ENCODE data around the gene ELOVL2. TPM values are rescaled to one million over a fixed set of nuclear protein-coding genes. Genes with fewer than 3 reads are reported as not detected.
A peak's percentile ranks its signal among the peaks of the same experiment; 100 is the strongest.

The ELOVL2 gene
- total RNA-seq, 1 donor from 2014 or later = not detected

DNA sequence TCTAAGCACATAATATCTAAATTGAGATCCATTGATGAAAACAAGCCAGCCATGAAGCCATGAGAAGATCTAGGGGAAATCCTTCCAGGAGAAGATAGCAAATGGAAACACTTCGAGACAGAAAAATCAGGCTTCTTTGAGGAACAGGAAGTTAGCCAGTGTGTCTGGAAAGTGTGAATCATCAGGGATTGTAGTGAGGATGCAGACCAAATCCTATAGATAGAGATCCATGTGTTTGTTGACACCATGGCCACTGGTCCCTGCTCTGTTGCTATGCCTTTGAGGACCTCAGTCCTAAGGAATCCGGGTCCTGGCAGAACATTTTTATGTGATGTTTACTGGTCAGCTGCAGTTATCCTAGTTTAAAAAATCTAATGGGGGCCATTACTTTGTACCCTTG lies 6.6 kb upstream of the ELOVL2 start:
- Mint-ChIP-seq H3K27me3 (ENCODE audit: low read depth) (peaks cover 37% of the 10 kb centered on the region), H3K4me1 (ENCODE audit: low read depth) (no peaks in the 10 kb centered on the region), H3K27ac (no peak overlapping the region), H3K4me3 (ENCODE audit: low read depth) (no peak overlapping the region), H3K36me3 (ENCODE audit: low read depth) (no peaks in the 10 kb centered on the region), H3K9me3 (no peaks in the 10 kb centered on the region)
- intact Hi-C loops (cut with micrococcal nuclease) = no loop called here
- no peak for DNase-seq (ENCODE audit: low spot score)

DNA sequence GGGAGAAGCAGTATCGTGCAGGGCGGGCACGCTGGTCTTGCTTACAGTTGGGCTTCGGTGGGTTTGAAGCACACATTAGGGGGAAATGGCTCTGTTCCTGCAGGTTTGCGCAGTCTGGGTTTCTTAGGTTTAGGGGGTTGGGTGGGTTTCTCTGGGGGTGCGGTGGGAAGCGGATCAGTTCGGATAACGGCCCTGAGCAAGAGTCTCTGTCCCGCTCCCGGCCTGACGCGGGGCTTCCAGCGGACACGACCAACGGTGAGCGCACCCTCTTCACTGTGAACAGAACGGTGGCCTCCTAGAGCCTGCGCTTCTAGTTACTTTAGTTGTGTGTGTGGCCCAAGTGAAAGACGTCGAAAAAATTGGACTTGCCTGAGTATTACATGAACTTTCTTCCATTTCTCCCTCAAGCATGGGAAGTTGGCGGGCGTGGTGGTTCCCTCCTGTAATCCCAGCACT lies 635 bp upstream of the ELOVL2 start:
- H3K4me3 Mint-ChIP-seq (ENCODE audit: low read depth) = peak overlapping the region; percentile 73
- no peaks in the 10 kb centered on the region for H3K36me3 Mint-ChIP-seq (ENCODE audit: low read depth)
- intact Hi-C loops (cut with micrococcal nuclease) = loop anchor here (10.0 kb wide), 1 partner anchor 620 kb away; no protein-coding TSS in a partner anchor
- H3K27me3 Mint-ChIP-seq (ENCODE audit: low read depth) = peaks cover 70% of the 10 kb centered on the region
- no peak for DNase-seq (ENCODE audit: low spot score)
- H3K4me1 Mint-ChIP-seq (ENCODE audit: low read depth) = peaks cover 7% of the 10 kb centered on the region
- H3K9me3 Mint-ChIP-seq = no peaks in the 10 kb centered on the region
- H3K27ac Mint-ChIP-seq = no peak overlapping the region

DNA sequence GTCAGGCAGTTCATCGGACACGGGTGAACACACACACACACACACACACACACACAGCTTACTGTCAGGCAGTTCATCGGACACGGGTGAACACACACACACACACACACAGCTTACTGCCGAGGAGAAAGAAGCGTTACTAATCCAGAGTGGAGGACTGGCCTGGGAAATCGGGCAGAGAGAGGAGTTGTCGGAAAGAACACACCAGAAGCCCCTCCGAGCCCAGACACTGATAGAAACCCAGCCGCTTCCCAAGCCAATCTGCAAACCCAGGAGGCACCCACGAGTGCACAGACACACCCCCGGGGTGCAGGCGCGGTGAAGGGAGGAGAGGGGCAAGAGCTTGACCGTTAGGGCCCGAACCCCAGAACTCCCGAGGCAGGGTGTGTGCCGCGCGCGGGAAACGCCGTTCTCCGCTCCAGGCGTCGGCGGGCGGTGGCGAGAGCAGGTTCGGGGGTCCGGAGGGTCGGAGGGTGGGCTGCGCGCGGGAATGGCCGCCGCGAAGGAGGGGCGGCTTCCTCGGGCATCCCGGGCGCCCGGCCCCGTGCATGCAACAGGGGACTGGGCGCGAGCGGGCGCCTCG lies 636 bp downstream of the ELOVL2 start:
- H3K4me1 Mint-ChIP-seq (ENCODE audit: low read depth) = peaks cover 7% of the 10 kb centered on the region
- H3K27ac Mint-ChIP-seq = no peak overlapping the region
- peaks cover 71% of the 10 kb centered on the region for H3K27me3 Mint-ChIP-seq (ENCODE audit: low read depth)
- intact Hi-C loops (cut with micrococcal nuclease) = loop anchor here (10.0 kb wide), 1 partner anchor 619 kb away; no protein-coding TSS in a partner anchor
- H3K9me3 Mint-ChIP-seq = no peaks in the 10 kb centered on the region
- peak overlapping the region; percentile 64 for H3K4me3 Mint-ChIP-seq (ENCODE audit: low read depth)
- no peak for DNase-seq (ENCODE audit: low spot score)
- no peaks in the 10 kb centered on the region for H3K36me3 Mint-ChIP-seq (ENCODE audit: low read depth)

DNA sequence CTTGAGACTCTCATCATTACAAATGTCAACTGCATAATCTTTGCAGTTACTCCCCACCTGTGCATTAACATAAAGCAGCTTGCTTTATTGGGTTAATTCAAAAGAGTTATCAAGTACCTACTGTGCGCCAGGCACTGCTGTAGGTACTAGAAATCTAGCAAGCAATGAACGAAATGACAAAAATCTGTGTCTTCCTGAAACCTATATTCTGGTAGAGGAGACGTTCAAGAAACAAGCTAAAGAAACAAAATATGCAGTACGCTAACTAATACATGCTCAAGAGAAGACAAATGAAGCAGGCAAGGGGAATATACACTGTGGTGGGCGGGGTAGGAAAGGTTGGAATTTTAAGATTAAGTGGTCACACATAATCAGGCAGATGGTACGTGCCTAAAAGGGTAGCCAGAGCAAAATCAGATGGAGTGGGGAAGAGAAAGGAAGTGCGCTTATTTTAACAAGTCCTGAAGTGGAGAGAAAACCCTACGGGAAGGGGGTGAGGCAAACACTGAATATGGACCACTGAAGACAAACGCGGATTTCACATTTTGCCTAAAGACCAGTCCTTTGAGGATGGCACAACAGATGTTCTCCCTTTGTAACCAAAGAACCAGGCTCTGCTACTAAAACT lies 1.2 kb downstream of the ELOVL2 start:
- Mint-ChIP-seq H3K36me3 (ENCODE audit: low read depth) (no peaks in the 10 kb centered on the region), H3K4me3 (ENCODE audit: low read depth) (peak overlapping the region; percentile 64), H3K4me1 (ENCODE audit: low read depth) (peaks cover 7% of the 10 kb centered on the region), H3K9me3 (no peaks in the 10 kb centered on the region), H3K27ac (no peak overlapping the region), H3K27me3 (ENCODE audit: low read depth) (peaks cover 66% of the 10 kb centered on the region)
- no peak for DNase-seq (ENCODE audit: low spot score)
- intact Hi-C loops (cut with micrococcal nuclease) = loop anchor here (10.0 kb wide), 1 partner anchor 618 kb away; no protein-coding TSS in a partner anchor

DNA sequence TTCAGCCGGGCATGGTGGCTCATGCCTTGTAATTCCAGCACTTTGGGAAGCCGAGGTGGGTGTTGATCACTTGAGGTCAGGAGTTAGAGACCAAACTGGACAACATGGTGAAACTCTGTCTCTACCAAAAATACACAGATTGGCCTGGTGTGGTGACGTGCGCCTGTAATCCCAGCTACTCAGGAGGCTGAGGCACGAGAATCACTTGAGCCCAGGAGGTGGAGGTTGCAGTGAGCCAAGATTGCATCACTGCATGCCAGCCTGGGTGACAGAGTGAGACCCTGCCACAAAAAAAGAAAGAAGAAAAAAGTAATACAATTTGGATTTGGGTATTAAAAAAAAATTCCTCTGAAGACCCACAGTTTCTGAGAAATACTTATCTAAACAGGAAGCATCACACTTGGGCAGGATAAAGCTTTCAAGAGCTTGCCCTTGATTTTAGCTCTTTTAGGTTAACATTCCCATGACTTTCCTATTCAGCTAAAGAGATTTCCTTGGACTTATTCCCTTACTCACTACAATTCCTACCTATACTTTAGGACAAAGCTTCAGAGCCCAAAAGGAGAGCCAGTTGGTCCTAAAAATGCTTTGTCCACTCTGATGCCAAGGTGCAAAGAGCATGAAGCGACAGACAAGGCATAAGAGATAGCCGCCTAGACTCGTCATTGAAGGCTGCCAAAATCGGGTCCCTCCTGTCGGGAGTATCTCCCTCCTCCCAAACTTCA lies 1.9 kb downstream of the ELOVL2 start:
- Mint-ChIP-seq H3K9me3 (no peaks in the 10 kb centered on the region), H3K4me1 (ENCODE audit: low read depth) (peaks cover 7% of the 10 kb centered on the region), H3K27me3 (ENCODE audit: low read depth) (peaks cover 63% of the 10 kb centered on the region), H3K4me3 (ENCODE audit: low read depth) (no peak overlapping the region), H3K27ac (no peak overlapping the region), H3K36me3 (ENCODE audit: low read depth) (no peaks in the 10 kb centered on the region)
- no peak for DNase-seq (ENCODE audit: low spot score)
- intact Hi-C loops (cut with micrococcal nuclease) = loop anchor here (10.0 kb wide), 1 partner anchor 617 kb away; no protein-coding TSS in a partner anchor

DNA sequence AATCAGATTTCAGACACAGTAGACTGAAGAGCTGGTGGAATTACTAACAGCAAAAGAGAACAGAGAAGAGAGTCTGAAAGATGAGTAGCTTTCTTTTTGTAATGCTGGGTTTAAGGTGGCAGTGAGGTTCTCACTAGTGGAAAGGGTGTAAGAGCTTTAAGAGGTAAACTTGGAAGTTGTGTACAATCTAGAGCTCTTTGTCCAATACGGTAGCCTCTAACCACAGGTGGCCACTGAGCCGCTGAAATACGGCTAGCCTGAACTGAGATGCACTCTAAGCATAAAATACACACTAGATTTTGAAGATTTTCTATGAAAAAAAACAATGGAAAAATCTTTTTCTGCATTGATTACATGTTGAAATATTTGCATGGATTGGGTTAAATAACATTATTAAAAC lies 4.0 kb downstream of the ELOVL2 start:
- H3K4me3 Mint-ChIP-seq (ENCODE audit: low read depth) = no peak overlapping the region
- no peak overlapping the region for H3K27ac Mint-ChIP-seq
- peaks cover 7% of the 10 kb centered on the region for H3K4me1 Mint-ChIP-seq (ENCODE audit: low read depth)
- intact Hi-C loops (cut with micrococcal nuclease) = loop anchor here (10.0 kb wide), 1 partner anchor 615 kb away; no protein-coding TSS in a partner anchor
- H3K27me3 Mint-ChIP-seq (ENCODE audit: low read depth) = peaks cover 62% of the 10 kb centered on the region
- no peaks in the 10 kb centered on the region for H3K36me3 Mint-ChIP-seq (ENCODE audit: low read depth)
- DNase-seq (ENCODE audit: low spot score) = no peak
- H3K9me3 Mint-ChIP-seq = no peaks in the 10 kb centered on the region

DNA sequence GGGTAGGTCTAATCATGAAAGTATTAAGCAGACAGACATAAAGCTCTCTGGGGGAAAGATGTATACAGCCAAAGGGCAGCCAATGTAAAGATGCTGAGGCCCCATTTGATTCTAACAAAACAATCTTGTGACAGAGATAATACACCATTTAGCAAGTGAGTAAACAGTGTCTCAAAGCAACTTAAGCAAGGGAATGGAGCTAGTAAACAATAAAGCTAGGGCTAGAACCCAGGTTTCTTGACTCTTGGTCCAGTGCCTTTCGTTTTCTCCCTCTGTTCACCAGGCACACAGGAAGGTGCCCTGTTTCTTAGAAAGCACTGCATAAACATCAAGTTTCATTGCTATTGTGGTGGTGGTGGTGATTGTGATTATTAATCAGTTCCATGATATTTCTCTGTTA lies 5.1 kb downstream of the ELOVL2 start:
- intact Hi-C loops (cut with micrococcal nuclease) = no loop called here
- Mint-ChIP-seq H3K27me3 (ENCODE audit: low read depth) (peaks cover 58% of the 10 kb centered on the region), H3K36me3 (ENCODE audit: low read depth) (no peaks in the 10 kb centered on the region), H3K27ac (no peak overlapping the region), H3K4me3 (ENCODE audit: low read depth) (no peak overlapping the region), H3K4me1 (ENCODE audit: low read depth) (peaks cover 7% of the 10 kb centered on the region), H3K9me3 (no peaks in the 10 kb centered on the region)
- no peak for DNase-seq (ENCODE audit: low spot score)

DNA sequence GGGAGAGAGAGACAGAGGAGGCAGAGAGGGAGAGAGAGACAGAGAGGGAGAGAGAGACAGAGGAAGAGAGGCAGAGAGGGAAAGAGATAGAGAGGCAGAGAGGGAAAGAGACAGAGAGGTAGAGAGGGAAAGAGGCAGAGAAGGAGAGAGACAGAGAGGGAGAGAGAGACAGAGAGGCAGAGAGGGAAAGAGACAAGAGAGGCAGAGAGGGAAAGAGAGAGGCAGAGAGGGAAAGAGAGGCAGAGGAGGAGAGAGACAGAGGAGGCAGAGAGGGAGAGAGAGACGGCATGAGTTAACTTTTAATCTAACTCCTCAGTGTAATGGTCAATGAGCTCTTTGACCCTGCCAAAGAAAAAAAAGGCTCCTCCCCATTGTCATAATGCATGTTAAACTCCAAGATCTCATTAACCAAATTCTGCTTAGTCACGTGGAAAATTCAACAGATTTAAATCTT lies 7.1 kb downstream of the ELOVL2 start:
- Mint-ChIP-seq H3K36me3 (ENCODE audit: low read depth) (no peaks in the 10 kb centered on the region), H3K4me3 (ENCODE audit: low read depth) (no peak overlapping the region), H3K9me3 (no peaks in the 10 kb centered on the region), H3K4me1 (ENCODE audit: low read depth) (no peaks in the 10 kb centered on the region), H3K27ac (no peak overlapping the region), H3K27me3 (ENCODE audit: low read depth) (peaks cover 47% of the 10 kb centered on the region)
- no peak for DNase-seq (ENCODE audit: low spot score)
- intact Hi-C loops (cut with micrococcal nuclease) = no loop called here

DNA sequence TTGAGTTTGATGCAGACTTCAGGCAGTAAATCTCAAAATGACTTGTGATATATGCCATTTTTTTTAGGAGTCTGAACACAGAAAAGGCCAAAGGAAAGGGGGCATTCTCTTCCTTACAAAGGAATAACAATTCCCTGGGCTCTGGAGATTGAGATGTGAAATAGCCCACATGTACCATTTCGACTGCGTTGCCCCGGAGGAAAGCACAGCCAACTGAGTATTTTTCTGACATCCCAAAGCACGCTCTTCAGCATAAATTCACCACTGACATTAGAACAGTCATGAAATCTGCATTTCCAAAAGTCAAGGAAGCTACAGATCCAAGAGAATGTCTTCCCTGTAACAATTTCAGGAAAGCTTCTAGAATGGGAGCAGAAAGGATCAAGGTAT lies 7.8 kb downstream of the ELOVL2 start:
- intact Hi-C loops (cut with micrococcal nuclease) = no loop called here
- H3K36me3 Mint-ChIP-seq (ENCODE audit: low read depth) = no peaks in the 10 kb centered on the region
- DNase-seq (ENCODE audit: low spot score) = no peak
- H3K9me3 Mint-ChIP-seq = no peaks in the 10 kb centered on the region
- peaks cover 48% of the 10 kb centered on the region for H3K27me3 Mint-ChIP-seq (ENCODE audit: low read depth)
- H3K4me3 Mint-ChIP-seq (ENCODE audit: low read depth) = no peak overlapping the region
- H3K27ac Mint-ChIP-seq = no peak overlapping the region
- H3K4me1 Mint-ChIP-seq (ENCODE audit: low read depth) = no peaks in the 10 kb centered on the region

DNA sequence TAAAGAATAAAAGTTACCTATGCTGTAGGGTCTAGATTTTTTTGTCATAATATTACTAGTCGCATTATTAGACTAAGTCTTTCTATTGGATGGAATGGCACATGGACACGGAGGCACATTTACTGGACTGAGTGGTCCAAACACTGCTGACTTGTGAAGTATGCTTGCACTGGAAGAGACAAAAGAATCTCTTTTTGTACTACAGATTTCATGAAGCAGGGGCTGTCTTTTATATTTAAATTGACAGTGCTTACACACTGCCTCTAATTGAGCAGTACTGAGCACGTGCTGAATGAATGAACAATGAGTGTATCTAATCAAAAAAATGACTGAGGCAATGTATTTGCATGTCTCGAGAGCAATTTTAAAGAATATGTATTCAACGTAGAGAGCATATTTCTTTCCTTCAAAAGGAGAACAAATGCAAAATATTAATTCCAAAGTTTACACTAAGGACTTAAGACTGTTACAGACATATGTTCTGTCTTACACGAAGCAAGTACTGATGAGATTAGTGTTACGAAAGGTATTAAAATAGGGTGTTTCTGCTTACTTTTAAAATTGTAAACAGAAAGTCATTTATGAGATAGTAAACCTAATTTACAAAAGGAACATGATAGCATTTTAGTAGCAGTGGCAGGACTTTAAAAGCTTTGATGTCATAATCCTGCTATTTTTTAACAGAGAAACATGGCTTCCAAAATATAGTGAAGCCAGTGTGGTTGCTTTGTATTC lies 8.3 kb downstream of the ELOVL2 start:
- no peak overlapping the region for H3K27ac Mint-ChIP-seq
- H3K4me3 Mint-ChIP-seq (ENCODE audit: low read depth) = no peak overlapping the region
- H3K4me1 Mint-ChIP-seq (ENCODE audit: low read depth) = no peaks in the 10 kb centered on the region
- intact Hi-C loops (cut with micrococcal nuclease) = no loop called here
- H3K9me3 Mint-ChIP-seq = no peaks in the 10 kb centered on the region
- peaks cover 45% of the 10 kb centered on the region for H3K27me3 Mint-ChIP-seq (ENCODE audit: low read depth)
- no peaks in the 10 kb centered on the region for H3K36me3 Mint-ChIP-seq (ENCODE audit: low read depth)
- DNase-seq (ENCODE audit: low spot score) = no peak

DNA sequence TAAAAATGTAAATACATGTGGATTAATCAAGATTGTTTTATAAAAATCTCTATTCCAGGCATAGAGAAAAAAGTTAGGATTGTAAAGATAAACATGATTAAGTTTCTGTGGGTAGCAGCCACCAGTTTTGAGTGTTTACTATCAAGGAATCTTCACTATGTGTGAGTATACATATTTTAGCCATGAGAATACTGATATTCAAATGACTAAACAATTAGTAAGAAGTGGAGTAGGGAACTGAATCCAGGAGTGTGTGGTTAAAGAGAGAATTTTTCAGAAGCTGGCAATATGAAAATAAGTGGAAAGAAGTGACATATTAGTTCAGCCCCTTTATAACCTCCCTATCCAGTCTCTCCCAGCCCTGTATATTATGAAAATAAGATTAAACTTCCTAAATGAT lies 10.3 kb downstream of the ELOVL2 start:
- H3K27me3 Mint-ChIP-seq (ENCODE audit: low read depth) = peaks cover 30% of the 10 kb centered on the region
- intact Hi-C loops (cut with micrococcal nuclease) = no loop called here
- H3K36me3 Mint-ChIP-seq (ENCODE audit: low read depth) = no peaks in the 10 kb centered on the region
- H3K4me3 Mint-ChIP-seq (ENCODE audit: low read depth) = no peak overlapping the region
- no peaks in the 10 kb centered on the region for H3K4me1 Mint-ChIP-seq (ENCODE audit: low read depth)
- H3K9me3 Mint-ChIP-seq = no peaks in the 10 kb centered on the region
- no peak overlapping the region for H3K27ac Mint-ChIP-seq
- no peak for DNase-seq (ENCODE audit: low spot score)

DNA sequence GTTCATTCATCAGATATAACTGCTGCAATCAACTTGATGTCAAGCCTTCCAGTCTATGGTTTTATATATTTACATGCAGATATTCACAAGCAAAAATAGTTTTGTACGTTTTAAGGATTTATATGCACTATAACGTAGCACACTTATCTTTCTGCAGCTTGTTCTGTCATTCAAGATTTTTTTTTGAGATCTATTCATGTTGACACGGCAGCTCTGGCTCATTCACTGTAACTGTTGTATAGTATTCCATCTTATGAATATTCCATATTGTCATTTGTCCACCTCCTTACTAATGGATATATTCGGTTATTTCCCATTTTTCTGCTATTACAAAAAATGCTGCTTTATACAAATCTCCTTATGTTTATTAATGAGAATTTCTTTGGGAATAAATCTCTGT lies 13.2 kb downstream of the ELOVL2 start:
- Mint-ChIP-seq H3K27me3 (ENCODE audit: low read depth) (peaks cover 32% of the 10 kb centered on the region), H3K36me3 (ENCODE audit: low read depth) (no peaks in the 10 kb centered on the region), H3K4me1 (ENCODE audit: low read depth) (no peaks in the 10 kb centered on the region), H3K4me3 (ENCODE audit: low read depth) (no peak overlapping the region), H3K27ac (no peak overlapping the region), H3K9me3 (no peaks in the 10 kb centered on the region)
- intact Hi-C loops (cut with micrococcal nuclease) = no loop called here
- no peak for DNase-seq (ENCODE audit: low spot score)

Measured in activated T-helper 2 cell treated with anti-CD3 and anti-CD28 coated beads, Interferon-gamma antibody, Interleukin-2, Interleukin-4, amounts not matched to agents 10 μg/mL and 5 μg/mL and 100 μg/mL, durations not matched to agents 14 hours and 24 hours and 36 hours (primary cell).